Effector CD4-positive, alpha-beta T cell (primary cell): ENCODE results near the gene CD6.
A peak's percentile ranks its signal among the peaks of the same experiment; 100 is the strongest.
"Not testable (repeated sequence)": the region's sequence is repeated elsewhere in the genome, so short reads cannot be mapped to it uniquely, and the experiment has no call there.

Experiments
- DNase-seq: peaks from one replicate; pipeline ENCODE4 v3.0.0-alpha.2; 2020

Gene CD6

DNA sequence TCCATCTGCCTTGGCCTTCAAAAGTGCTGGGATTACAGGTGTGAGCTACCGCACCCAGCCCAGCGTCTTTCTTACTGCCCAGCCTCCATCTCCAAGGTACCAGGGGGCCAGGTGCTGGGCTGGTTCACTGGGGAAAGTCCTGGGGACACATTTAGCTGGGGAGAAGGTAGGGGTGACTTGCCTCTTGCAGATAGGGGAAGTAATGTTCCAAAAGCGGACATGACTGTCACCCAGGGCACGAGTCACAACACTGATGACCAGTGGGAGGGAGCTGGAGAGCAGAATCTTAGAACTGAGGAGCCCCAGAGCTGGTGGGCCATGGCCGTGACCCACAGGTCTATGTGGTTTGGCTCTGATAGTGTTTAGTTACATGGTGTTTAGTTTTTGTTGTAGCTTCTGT is 17.1 kb upstream of the CD6 start:
- no peak for DNase-seq

DNA sequence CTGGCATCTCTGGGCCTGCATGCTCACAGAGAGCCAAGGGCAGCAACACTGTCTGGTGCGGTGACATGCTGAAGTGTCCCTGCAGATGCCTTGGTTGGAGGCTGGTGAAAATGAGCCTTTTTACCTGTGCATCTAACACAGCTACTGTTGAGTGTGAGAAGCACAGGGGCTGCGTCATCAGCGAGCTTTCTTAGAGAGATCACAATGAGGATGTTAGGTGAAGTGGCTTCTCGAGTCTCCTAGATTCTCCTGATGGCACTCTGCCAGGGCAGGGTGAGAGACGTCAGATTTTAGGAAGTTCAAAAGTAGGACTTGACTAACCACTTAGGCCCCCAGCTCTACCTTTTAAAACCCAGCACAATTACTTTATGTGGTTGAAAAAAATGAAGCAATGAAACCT is 15.9 kb upstream of the CD6 start:
- DNase-seq: no peak

DNA sequence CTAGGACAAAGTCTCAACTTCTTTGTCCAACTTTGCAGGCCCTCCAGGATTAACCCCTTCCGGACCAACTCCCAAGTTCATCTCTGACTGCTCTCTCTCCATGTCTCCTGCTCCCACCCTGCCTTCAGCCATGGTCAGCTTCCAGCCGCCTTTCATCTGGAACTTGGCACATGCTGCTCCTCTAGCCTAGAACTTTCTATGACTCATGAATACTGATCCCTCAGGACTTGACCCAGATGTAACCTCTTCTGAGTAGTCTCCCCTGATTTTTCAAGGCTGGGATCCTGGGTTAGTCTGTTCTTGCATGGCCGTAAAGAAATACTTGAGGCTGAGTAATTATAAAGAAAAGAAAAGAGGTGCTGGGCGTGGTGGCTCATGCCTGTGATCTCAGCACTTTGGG is 14.3 kb upstream of the CD6 start:
- DNase-seq: no peak

DNA sequence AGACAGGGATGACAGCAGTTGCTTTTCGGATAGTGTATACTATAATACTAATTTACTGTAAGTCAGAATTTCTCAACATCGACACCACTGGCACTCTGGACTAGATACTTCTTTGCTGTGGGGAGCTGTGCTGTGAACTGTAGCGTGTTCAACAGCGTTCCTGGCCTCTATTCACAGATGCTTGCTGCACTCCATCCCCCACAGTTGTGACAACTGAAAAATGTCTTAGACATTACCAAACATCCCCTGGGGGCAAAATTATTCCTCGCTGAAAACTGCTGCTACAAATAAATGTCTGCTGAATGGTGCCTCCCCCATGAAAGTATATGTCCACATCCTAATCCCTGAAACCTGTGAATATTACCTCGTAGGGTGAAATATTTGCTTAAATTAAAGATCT is 12.0 kb upstream of the CD6 start:
- DNase-seq: no peak

DNA sequence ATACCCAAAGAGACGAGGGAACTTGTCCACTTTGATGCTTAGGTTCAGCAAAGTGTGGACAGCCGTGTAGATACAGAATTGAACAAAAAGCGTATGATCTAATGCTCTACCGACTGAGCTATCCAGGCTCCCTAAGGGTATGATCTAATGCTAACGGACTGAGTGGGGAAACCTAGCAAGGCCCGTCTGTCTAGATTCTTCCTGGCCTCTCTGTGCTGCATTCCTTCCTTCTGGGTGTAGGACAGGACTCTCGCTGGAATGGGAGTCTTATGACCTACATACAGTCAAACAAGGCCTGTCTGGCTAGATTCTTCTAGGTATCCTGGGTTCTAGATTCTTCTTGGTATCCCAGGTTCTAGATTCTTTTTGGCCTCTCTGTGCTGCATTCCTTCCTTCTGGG is 11.1 kb upstream of the CD6 start:
- DNase-seq: no peak

DNA sequence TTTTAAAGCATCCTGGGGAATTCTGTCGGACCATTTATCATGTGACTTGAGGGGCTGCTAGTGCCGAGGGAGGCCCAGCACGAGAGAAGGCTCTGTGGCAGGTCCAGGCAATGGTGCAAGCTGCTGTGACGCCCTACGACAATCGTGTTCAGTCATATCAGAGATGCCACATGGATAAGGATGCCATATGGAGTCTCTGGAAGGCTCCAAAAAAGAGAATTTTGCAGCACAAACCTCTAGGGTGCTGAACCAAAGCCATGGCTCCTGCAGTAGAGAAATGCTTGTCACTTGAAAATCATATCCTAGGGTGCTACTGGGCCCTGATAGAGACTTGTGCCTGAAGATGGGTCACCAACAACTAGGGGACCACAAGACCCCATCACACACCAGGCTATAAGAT is 6.7 kb upstream of the CD6 start:
- no peak for DNase-seq

DNA sequence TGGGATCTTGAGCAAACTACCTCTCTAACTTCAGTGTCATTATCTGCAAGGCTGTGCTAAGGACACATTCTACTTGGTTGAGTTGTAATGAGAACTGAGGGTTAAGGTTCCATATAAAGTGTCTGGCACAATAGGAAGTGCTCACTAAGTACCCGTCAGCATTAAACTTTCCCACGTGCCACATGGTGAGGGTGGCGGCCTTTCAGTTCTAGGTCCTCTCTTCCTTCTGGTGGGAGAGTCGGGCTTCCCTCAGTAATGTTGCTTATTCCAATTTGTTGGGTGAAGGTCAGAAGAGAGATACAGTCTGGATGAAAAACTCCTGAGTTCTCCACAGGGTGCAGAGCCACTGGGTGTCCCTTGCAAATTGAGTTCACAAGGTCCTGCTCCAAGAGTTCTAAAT is 4.6 kb upstream of the CD6 start:
- no peak for DNase-seq

DNA sequence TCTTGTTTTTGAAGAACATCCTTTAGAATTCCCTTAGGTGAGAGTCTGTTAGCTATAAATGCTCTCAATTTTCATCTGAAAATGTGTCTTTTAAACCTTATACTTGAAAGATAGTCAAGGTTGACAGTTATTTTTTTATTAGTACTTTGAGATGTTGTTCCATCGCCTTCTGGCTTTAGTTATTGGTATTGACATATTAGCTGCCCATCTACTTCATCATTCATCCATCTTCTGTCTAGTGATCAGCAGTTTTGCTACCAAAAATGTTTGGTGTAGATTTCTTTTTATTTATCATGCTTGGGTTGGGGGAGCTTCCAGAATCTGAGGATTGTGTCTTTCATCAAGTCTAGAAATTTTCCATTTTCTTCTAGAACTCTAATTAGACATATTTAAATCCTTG is 3.3 kb upstream of the CD6 start:
- DNase-seq: no peak

DNA sequence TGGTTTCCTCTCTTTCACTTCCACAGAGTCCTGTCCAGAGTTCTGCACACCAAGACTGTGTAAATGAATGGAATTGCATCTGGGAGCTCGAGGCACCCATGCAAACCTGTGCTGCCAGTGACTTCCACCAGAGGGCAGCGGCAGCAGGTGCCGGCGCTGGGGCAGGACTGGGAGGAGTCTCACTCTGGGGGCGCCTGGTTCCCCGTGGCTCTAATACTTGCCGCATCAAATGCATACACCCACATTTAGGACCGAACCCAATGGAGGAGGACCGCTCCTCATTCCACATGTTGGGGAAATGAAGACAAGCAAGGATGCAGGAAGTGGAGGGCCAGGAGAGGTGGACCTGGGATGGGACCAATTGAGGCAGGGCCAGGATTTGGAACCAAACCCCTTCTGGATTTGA is 1.1 kb upstream of the CD6 start:
- DNase-seq: peak; percentile 76

DNA sequence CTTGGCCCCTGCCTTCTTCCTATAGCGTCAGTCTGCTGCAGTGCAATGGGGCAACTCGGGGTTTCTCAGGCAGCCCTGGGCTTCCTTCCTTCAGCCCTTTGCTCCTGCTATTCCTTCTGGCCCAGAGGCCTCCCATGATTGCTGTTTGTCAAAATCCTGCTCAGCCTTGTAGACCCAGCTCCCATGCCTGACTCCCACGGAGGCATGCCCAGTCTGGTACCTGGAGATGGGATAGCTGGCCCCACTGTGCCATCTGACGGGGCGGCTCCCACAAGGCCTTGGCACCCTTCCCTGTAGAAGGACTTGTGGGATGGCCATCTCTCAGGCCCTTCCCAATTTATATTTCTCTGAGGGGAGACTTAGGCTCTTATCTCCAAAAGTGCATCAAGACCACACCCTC is 590 bp upstream of the CD6 start:
- no peak for DNase-seq

DNA sequence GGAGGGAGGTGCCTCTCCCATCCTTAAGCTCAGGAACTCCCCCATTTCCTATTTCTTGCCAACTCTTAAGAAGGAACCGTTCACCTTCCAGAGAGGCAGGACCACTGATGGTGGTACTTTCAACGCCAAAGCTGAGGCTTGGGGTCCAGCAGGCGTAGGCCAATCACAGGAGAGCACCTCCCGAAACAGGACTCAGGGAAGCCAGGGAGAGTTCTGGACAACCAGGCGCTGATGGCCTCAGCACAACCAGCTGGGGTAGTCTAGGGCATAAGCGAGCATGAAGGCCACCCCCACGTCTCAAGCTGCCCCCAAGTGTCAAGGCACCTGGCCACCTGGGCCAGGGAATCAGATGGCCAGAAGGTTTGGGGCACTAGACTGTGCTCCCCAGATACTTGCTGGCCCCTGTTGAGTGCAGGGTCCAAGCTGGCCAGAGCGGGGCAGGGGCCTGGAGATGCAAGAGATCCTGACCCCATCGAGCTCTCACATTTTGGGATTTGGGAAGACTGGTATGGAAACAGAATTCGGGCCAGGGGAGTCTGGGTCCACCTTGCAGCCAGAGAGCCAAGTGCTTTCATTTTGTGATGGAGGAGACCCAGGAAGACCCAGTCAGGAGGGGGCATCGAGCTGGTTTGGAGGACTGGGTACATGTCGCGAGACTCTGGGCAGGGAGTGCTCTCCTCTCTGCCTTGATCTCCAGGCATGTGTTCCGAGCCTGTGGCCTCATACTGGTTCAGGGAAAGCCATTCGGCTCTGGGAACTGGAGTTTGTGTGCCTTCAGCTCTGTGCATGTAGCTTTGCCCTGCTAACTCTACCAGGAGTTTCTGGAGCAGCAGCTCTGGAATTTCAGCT is 926 bp downstream of the CD6 start:
- no peak for DNase-seq

DNA sequence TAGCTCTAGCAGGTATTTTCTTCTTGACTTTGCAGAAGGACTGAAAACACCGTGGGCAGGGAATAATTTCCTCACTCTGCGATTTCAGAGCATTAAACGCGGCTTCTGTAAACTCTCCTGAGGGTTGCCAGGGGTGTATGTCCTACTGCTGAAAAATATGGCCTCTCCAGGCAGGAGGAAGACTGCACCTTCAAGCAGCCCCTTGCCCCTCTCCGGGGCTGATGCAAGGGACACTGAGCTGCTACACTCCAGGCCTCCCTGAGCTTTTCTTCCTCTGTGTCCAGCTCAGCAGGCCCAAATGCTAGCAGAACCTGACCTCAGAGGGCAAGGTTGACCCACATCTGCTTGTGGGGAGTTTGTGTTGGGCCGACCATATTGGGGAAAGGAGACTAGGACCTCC is 2.2 kb downstream of the CD6 start:
- DNase-seq: no peak

DNA sequence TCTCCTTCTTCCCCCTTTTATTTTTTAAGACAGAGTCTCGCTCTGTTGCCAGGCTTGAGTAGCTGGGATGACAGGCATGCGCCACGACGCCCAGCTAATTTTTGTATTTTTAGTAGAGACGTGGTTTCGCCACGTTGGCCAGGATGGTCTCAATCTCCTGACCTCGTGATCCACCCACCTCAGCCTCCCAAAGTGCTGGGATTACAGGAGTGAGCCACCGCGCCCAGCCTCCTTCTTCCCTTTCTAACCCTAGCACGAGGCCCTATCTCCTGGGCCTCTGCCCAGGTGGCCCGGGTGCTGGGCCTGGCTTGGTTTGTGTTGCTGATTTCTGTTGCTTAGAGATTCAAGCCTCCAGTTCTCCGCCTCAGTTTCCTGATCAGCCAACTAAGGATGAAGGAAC is 2.8 kb downstream of the CD6 start:
- DNase-seq: not testable (repeated sequence)

DNA sequence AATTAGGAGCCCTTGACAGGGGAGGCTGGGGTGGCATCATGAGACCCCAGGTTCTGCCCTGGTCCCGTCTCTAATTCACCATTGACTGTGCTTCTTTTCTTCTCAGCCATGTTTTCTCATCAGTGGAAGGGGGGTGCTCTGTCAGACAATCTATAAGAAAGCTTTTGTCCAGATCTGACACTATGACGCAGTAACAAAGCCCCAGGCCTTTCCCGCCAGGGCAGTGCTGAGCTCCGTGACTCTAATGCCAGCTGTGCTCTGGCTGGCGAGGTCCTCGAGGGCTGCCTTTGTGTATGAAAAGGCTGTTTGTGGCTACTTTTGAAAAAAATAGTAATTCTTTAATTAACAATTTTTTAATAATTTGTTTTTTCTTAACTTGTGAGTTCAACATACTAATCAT is 3.2 kb downstream of the CD6 start:
- DNase-seq: no peak

DNA sequence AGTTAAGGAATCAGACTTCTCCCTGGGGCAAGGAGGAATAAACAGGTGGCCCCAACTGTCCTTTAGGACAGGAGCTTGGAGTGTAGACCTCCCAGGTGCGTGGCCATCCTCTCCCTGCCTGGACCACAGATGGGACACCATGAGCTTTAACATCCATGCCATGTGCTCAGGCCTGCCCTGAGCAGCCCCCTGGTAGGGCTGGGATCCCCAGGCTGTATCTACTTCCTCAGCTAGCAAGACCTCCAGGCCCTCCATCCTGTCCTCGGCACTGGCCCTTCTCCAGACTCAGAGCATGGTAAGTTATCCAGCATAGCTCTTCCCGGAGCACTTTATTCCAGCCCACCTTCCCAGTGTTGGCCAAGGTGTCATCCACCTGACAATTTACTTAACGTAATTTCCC is 5.7 kb downstream of the CD6 start:
- DNase-seq: no peak

DNA sequence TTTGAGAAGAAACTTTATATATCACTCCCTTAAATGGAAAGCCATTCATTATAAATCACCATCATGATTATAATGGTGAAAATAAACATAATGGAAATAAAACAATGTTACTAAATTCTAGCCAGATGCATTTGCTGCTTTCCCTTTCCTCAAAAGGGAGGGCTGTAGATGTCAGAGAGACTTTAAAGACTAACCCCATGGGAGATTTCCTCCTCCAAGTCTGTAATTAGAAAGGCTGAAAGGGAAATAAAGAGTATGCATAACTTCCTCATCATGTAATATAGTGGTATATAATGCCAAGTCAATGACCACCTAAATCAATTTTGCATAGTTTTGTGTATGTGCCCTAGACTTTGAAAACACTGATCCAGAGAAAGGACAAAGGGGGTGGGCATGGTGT is 6.4 kb downstream of the CD6 start:
- DNase-seq: no peak

DNA sequence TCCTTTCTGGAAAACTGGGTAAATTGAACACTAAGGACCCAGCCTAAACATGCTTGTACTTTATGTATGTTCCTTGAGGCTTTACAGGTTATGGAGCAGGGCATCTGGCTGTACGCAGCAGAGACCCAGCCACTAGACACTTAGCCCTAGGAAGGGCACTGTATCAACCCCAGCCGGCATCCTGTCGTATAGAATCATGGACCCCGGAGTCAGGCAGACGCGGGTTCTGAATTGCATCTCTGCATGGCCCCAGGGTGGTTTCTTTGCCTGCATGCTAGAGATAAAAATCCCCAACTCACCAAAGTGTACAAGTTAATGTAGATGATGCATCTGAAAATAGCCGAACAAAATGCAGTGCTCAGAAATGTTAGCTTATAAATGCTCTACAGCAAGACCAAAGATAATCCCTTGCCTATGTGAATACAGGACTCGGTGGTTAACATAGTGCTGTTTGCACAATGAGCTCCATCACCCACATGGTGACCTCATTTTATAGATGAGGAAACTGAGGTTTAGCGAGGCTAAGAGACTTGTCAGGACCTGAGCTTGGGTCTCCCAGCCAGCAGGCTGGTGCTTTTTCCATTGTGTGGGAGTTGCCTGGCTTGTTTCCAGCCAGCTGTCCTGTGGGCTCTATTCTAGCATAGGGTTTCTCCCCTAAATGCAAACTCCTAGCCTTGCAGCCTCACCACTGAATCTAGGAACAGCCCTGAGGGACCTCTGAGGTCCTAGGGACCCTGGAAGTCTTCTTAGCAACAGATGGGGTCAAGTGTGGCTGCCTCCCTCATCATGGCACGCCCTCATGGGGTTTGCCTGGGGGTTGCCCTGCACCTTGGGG is 7.3 kb downstream of the CD6 start:
- no peak for DNase-seq

DNA sequence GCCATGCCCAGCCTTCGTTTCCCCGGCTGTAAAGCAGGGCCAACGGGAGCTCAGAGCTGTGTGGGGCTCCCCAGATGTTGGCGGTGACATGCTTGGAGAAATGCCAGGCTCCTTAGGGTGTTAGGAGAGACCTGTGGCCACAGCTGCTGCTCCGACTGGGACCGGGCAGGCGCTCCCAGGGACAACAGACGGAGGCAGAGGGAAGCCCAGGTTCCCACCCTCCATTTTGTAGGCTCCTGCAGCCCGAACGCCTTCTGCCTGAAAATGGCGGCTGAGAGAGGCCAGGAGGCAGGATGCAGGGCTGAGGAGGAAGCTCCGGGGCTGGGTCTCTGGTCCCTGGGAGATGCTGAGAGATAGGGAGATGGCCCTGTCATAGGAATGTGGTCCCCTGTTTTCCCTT is 10.0 kb downstream of the CD6 start:
- DNase-seq: no peak

DNA sequence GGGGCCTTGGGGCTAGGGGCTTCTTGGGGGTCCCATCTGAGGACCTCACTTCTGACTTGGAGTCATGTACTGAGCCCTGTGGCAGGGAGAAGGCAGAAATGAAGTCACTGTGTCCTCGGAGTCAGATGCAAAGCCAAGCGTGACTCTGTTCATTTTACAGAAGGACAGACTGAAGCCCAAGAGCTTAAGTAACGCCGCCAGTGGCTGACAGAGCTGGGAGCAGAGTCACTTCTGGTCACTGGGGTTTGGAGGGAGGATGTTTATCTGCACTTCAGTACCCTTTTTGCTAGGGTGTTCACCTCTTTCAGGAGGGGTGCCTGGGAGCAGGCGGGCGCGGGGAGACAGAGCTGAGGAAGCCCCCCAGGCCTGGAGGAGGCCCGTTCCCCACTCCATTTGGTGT is 10.7 kb downstream of the CD6 start:
- no peak for DNase-seq

DNA sequence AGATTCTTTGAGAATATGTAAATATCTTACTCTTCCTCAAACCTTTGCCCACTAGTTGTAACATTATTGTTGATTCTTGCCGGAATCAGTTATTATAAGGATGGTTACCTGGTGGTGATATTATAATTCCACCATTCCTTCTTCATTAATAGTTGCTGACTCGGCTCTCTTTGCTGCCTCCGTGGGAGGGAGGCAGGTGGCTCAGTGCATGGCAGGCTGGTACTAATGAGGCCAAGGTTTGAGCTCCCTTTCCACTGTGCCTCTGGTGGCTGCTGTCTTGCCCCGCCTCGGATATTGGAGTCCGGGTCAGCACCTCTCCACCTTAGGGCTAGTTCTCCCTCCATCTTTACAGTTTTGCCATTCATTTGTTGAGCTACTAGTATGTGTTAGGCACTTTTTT is 12.7 kb downstream of the CD6 start:
- DNase-seq: no peak

DNA sequence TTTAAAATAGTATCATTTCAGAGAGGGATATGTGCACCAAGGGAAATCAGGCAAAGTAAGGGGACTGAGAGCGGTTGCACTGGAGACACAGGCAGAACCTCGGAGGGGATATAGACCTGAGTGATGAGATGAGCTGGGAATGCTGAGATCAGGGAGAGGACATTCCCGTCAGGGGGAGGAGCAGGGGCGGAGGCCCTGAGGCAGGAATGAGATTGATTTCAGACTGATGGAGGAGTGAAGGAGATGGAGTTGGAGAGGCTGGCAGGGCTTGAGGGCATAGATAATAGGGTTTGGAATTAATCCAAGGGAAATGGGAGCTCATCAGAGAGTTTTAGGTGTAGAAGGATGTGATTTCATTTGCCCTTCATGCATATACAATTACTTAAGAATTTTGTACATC is 13.2 kb downstream of the CD6 start:
- DNase-seq: no peak

DNA sequence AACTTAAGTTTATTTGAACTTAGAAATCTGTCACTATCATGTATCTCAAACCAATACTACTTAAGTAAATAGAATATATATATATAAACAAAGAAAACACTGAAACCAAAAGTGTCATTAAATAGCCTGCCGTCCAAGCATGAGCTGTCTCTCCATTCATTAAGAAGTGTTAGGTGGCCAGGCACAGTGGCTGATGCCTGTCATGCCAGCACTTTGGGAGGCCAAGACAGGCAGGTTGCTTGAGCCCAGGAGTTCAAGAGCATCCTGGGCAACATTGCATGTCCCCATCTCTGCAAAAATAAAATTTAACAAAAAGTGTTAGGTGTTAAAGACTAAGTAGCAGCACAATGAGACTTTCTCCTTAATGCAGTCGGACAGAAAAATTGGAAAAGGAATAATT is 14.0 kb downstream of the CD6 start:
- DNase-seq: no peak

DNA sequence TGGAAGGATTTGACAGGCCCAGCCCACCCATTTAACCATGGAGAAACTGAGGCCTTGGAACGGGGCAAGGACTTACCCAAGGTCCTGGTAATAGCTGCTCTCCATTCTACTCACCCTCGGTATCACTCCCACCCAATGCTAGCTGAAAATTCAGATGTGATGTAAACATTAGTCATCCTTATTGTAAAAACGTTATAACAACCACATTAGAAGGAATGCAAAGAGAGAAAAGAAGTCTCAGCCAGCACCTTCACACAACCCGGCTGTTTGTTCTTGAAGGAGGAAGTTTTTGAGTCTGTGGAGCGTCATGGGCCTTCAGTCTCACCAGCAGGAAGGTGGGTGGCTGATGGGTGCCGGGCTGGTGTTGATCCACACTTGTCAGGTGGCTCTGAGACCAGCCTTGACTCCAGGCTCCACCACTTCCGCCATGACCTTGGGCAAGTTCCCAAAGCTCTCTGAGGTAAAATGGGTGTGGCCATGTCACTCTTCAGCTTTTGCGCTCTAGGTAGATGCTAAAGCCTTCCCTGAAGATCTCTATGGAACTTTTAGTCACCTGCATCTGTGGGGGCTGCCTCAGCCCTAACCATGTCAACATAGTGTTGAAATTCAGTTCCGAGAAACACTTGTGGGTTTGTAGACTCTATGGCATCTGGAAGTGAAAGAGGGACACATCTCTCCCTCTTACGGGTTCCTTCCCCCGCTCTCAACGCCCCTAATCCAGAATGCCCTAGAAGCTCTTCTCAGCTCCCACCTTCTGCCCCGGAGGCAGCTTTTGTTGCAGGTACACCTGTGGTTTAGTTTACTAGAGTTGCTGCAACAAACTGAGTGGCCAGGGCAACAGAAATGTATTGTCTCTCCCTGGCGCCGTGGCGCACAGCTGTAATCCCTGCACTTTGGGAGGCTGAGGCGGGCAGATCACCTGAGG is 14.8 kb downstream of the CD6 start:
- DNase-seq: peak; percentile 93
